ENCODE data around the gene ARAP2.

GRCh38 chr4:36051634-36052033 lies 192.7 kb downstream of the ARAP2 start:
- TF ChIP-seq CTCF (IDR thresholded peaks at IDR 0.05; ENCODE audit: borderline replicate concordance, extremely low read depth, low read length, poor library complexity, severe bottlenecking), result no peak
- TF ChIP-seq EZH2 (IDR thresholded peaks at IDR 0.05; ENCODE audit: borderline replicate concordance, low read depth, low read length, severe bottlenecking), result no peak

Data from DND-41 (cell line).